CD4-positive, alpha-beta T cell treated with Interleukin-6 for 4 hours (primary cell): ENCODE measurements around the gene HNF4A.
A peak's percentile ranks its signal among the peaks of the same experiment; 100 is the strongest.
"Not testable (repeated sequence)": the region's sequence is repeated elsewhere in the genome, so short reads cannot be mapped to it uniquely, and the experiment has no call there.

Source experiments
- DNase-seq: peaks from one replicate; pipeline ENCODE4 v3.0.0-alpha.2; 2020; ENCODE audit warnings: mixed read lengths

HNF4A gene

DNA sequence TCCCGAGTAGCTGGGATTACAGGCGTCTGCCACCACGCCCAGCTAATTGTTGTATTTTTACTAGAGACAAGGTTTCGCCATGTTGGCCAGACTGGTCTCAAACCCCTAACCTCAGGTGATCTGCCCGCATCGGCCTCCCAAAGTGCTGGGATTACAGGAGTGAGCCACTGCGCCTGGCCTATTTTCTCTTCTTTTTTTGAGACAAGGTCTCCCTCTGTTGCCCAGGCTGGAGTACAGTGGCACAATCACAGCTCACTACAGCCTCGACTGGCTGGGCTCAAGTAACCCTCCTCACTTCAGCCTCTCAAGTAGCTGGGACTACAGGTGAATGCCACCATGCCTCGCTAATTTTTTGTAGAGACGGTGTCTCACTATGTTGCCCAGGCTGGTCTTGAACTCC lies 9.6 kb upstream of the HNF4A start:
- not testable (repeated sequence) for DNase-seq

DNA sequence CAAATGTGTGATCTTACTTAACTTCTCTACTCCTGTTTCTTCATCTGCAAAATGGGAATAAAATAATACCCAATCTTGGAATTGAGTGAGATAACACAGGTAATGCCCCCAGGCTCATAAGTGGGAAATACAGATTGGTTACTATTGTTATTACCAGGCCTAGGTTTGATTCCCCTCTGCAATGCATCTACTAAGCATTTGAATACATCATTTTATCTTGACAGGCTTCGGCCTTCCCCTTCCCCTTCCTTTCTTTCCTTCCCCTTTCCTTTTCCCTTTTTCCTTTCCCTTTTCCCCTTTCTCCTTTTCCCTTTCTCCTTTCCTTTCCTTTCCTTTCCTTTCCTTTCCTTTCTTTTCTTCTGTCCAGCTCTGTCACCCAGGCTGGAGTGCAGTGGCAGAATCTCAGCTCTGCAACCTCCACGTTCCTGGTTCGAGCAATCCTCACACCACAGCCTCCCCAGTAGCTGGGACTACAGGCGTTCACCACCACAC lies 7.3 kb upstream of the HNF4A start:
- DNase-seq = no peak

DNA sequence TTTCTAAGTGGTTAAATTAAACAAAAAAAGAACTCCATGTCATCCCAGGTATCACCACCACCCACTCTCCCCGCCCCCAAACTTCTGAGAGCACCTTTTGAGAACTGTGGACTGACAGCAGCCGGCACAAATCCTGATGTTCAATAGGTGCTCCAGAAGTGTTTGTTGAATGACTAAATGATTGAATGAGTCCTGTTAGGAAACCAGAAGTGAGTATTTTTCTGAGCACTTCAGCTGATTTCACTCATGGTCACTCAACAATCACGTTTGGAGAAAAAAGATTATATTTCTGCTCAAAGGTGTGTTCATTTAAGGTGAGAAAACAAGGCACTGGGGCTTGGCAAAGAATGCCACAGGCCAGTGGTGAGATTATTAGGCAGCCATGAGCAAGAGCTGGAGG lies 6.2 kb upstream of the HNF4A start:
- DNase-seq = no peak

DNA sequence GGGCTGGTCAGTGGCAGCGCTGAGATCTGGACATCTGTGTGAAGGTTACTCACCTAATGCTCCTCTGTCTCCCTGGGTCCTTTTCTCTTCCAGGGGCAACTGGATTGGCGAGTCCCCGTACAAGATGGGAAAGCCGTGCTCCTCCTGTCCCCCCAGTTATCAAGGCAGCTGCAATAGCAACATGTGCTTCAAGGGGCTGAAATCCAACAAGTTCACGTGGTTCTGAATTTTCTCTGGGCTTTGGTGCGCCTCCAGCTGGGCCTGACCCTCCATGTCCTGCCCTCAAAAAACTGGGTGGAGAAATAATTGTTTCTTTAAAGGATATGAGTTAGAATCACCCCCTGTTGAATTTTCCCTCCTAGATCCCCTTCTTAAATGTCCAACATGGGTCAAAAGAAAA lies 4.9 kb upstream of the HNF4A start:
- DNase-seq = no peak

DNA sequence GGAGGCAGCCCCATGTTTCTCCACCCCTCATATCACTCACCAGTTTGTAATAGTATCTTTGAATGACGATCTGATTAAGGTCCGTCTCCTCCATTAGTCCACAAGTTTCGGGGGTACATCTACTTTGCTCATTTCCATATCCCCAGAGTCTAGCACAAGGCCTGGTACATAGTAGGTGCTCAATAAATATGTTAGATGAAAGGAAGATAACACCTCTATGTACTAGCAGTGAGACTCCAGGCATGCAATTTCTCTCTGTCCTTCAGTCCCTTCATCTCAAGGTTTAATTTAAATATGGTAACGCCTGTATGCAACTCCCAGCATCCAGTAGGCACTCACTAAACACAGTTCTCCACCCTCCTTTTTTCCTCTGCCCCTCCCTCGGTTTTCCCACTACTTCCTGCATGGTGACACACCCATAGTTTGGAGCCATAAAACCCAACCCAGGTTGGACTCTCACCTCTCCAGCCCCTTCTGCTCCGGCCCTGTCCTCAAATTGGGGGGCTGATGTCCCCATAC lies 461 bp upstream of the HNF4A start:
- no peak for DNase-seq

DNA sequence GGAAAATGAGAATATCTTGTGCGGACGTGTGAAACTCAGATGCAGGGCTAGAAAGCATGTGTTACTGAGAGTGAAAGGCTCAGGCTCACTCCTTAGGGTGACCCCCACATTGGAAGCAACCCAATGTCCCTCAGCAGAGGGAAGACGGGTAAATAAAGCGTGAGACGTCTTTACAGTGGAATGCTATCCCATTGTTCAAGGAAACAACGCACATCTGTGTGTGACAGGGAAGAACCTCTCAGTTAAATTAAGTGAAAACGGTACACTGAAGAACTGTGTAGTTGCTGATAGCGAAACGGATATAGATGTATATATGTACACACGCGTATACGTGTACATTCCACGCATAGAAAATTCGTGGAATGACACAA lies 839 bp downstream of the HNF4A start:
- DNase-seq = no peak

DNA sequence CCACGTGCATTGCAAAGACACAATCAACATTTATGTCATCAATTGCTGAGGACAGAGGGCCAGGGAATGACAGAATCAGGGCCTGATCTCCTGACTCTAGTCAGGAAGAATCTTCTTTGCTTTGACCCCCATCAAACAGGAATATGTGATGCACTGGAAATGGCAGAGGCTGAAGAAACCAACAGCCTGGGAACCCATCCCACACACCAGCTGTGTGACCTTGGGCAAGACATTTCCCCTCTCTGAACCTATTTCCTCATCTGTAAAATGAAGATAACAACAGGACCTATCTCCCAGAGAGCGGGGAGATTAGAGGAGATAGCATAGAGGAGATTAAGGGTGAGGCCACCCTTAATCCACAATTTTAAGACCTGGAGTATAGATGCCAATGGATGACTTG lies 1.5 kb downstream of the HNF4A start:
- no peak for DNase-seq

DNA sequence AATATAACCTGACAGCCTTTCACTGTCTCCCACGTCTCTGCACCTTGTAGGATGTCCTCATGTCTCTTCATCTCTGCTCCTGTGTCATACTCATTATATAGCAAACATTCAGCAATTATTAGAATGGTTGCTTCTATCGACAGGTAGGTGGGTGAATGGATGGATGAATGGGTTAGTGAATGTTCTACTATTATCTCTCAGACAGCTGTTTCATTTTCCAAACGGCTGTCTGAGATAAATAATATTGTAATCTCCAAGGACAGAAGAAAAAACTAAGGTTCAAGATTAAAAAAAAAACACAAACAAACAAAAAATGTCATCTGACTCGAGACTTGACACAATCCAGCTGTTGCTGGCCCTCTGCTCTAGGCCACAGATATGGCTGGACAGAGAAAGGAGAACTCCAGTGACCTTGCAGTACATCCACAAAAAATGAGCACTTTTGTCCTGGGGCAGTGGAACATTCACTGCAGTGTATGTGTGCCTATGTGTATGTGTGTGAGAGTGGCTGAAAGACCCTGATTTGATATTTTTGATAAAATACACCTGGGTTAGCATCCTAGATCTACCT lies 2.1 kb downstream of the HNF4A start:
- DNase-seq = no peak

DNA sequence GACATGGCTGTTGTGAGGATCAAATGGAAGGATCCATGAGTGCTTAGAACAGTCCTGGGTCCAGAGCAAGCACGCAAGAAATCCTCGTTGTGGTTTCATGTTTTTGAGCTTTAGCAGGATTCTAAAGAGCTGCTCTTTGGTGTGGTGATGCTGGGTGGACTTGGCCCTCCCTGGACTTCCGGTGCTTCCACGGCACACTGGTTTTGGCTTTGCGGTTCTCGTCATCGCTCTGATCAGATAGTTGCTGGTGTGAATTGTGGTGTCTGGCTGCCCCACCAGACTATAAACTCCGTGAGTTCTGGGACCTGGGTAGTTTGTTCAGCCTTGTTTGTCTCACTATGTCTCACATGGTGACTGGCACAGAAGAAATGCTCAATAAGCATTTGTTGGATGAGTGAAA lies 3.3 kb downstream of the HNF4A start:
- DNase-seq = no peak

DNA sequence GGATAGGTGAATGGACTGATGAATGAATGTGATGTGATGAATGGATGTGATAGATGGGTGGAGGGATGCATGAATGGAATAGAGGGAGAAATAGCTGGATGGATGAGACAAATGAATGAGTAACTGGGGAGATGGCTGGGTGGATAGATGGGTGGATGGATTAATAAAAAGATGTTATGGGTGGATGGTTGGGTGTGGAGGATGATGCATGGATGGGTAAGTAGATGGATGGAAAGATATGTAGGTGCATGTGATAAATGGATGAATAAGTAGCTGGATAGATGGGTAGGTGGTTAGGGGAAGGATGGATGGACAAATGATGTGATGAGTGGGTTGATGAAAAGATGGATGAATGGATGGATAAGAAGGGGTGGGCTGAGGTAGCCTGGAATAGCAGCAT lies 4.7 kb downstream of the HNF4A start:
- no peak for DNase-seq

DNA sequence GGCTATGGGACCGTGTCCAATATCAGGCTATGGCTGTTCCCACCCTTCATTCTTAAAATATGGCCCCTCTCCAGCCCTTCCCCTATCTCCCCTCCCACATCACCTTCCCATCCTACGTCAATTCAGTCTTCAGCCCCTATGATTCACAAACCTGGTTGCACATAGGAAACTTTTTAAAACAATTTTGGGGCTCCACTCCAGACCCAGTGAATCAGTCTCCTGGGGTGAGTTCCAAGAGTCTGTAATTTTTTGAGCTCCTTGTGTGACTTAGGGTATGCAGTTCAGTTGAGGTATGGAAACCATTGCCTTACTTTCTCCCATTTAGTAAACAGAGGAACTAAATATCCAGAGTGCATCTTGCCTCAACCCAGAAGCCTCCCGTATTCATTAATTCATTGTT lies 5.5 kb downstream of the HNF4A start:
- no peak for DNase-seq

DNA sequence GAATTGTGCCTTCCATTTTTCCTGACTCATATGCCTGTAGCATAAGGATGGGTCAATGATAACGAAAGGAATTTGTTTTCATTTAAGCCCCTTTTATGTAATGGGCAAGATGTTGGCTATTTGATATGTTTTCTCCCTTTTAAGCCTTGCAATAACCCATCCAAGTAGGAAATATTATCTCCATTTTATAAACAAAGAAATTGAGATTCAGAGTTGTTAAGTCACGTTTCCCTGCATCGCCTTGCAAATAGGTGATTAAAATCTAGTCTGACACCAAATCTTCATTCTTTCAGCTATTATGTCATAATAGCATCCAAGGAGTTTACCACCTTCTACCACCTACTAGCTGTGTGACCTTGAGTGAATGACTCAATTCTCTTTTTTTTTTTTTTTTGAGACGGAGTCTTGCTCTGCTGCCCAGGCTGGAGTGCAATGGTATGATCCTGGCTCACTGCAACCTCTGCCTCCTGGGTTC lies 7.0 kb downstream of the HNF4A start:
- DNase-seq = no peak

DNA sequence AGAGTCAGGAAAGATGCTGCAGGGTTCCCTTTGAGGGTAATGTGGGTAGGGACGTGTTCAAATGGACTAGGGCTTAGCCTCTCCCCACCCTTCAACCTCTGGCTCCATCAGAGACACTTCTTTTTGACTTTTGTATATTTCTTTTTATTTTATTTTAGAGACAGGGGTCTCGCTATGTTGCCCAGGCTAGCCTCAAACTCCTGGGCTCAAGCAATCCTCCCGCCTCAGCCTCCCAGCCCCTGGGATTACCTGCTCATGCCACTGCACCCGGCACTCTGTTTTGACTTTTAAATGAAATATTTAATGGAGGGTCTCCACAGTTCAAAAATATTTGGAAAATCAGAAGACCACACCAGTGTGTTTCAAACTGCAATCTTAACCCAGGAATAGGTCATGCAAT lies 8.6 kb downstream of the HNF4A start:
- no peak for DNase-seq

DNA sequence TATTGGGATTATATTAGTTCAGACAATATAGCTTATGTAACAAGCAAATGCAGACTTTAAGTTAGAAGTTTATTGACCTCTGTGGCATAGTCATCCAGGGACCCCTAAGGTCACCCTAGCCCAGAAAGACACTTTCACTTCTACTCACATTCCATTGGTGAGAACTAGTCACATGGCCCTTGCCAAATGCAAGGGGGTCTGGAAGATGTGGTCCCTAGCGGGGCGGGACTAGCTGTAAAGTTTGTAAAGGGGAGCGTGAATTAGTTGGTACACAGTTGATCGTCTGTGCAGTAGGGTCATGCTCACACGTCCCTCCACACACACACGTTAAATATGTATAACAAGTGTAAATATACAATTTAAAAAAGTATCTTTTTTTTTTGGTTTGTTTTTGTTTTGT lies 9.3 kb downstream of the HNF4A start:
- no peak for DNase-seq

DNA sequence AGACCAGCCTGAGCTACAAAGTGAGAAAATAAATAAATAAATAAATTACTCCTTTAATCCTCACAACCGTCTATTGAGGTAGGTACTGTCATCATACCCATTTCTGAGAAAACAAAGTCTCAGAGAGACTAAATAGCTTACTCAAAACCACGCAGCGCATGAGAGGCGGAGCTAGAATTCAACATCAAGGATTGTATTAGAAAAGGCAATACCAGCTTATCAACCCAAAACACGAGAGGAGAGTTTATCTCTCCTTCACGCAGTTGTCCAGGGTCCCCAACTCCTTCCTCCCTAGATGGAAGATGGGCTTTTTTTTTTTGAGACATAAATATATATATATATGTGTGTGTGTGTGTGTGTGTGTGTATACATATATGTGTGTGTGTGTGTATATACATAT lies 12.2 kb downstream of the HNF4A start:
- no peak for DNase-seq

DNA sequence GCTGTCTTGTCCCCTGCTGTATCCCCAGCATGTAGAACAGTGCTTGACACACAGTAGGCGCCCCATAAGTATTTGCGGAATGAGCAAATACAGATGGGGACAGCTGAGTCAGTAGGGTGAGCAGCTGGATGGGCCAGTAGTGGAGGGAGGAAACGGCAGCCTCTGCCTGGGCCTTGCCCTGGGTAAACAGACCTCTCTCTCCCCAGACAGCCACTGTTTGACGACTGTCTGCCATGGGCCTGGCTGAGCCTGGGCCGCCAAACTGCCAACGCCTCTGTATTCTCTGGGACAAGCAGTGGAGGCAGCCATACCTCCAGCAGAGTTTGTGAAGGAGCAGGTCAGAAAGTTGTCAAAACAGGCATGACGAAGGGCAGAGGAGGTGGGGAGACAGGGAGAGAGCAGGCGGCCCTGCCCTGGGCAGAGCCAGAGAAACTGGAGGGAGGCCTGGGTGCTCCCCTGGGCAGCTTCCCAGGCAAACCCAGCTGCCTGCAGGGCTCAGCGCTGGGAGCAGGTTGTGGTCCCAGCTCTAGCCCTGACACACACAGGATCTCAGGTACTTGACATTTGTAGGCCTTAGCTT lies 15.2 kb downstream of the HNF4A start:
- DNase-seq = no peak

DNA sequence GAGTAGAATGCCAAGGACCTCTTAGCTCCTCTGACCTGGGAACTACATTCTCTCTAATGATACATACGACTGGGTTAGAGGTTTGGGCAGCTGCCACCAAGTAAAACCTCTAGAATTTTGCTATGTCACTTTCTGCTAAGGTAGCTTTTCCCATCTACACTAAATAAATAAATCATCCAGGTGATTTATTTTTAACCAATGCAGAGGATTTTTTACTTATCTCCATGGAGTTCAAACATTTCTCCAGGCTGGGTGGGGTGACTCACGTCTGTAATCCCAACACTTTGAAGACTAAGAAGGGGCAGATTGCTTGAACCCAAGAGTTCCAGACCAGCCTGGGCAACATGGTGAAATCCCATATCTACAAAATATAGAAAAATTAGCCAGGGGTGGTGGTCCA lies 27.1 kb downstream of the HNF4A start:
- DNase-seq = no peak

DNA sequence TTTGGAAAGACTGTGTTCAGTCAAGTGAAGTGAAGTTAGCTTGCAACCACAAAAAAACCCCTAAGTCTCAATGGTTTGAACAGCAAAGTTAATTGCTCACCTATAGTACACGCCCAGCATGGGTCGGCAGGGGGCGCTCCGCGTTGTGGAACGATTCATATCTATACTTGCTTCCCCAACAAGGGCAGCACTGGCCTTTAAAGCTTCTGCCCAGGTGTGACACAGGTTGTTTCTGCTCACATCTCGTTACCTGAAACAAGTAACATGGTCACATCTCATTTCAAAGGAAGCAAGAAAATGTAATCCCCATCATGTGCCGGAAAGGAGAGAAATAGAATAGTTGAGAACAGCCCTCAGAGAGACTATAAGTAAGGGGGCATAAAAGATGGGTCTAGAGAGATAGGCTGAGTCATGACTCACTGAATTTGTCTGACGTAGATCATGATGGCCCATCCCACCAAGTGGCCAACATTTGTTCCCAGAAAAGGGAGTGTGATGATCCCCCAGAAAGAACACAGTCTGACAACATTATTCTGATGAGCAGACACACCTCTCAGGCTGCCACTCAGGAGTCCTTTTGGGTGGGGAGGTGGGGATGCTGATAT lies 29.0 kb downstream of the HNF4A start:
- peak; percentile 90 for DNase-seq

DNA sequence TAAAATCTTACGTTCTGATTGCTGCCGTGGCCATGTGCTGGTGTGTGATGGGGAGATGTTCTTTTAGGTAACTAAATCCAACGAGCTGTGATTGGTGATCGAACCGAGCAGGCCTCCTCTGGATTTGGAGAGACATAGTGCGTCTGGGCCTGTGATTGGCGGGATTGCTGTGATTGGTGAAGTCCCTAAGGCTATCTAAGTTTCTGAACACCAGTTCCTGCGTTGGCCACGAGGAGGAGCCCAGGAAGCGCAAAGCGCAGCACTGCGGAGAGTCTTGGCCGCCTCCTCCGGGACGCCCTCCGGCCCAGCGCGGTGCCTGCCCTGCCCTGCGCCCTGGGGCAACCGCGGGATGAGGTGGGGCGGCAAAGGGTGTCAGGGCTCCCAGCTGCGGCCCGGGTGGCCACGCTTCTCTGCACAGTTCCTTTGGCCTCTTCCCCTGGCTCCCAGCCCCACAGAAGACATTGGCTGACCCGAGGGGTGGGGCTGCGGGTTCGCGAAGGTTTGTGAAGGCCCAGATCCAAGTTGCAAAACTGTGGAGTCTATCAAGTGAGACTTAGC lies 33.0 kb downstream of the HNF4A start:
- peak; percentile 68 for DNase-seq

DNA sequence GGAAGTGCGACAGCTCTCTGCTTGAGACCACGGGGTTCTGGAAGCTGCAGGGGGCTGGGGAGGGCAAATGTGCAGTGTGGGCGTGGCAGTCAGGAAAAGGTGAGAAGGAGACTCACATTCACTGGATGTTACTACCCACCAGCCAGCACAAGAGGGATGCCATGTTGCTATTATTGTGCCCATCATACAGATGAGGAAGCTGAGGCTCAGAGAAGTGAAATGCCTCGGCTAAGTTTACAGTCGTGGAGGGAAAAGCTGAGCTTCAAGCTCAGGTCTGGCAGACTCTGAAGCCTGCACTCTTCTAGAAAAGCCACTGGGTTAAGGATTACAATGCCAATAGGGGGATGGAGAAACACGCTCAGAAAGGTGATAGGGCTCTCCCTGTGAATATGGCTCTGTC lies 34.4 kb downstream of the HNF4A start:
- DNase-seq = no peak

DNA sequence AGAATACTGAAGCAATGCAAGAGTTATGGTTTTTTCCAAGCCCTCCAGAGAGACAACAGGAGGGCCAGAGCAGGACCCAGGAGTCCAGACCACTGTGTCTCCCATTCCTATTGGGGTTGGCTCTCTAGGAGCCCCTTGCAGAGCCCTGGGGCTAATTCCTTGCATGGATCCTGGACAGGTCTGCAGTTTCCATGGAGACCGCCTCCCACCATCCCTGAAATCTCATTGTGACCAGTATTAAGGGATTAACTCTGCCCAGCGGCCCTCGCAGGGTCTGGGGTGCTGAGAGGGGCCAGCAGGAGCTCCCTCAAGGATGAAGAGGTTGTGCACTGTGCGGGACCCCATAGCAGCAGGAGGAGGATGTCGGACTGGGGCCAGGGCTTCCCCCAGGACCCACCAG lies 34.8 kb downstream of the HNF4A start:
- no peak for DNase-seq

DNA sequence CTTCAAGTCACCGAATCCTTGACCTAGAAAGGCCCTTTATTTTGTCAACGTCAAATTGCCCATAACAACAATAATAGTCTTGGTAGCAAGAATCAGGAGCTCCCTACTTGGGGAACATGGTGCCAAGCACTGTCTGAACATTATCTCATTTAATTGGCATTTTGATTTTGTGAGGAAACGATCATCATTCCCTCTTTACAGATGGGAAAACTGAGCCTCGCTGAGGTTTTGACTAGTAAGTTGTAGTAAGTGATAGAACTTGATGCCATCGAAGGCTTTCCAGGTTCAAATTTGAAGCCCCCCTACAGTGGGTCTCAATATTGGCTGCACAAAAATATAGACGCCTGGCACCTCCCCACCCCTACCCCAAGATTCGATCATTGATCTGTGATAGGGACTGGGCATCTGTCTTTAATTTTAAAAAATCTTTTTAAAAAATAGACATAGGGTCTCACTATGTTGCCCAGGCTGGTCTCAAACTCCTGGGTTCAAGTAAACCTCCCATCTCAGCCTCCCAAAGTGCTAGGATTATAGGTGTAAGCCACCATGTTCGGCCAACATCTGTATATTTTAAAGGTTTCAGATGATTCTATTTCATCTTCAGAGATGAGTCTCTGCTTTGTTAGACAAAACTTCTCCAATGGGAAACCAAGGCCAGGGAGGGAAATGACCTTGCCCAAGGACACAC lies 36.7 kb downstream of the HNF4A start:
- DNase-seq = no peak

DNA sequence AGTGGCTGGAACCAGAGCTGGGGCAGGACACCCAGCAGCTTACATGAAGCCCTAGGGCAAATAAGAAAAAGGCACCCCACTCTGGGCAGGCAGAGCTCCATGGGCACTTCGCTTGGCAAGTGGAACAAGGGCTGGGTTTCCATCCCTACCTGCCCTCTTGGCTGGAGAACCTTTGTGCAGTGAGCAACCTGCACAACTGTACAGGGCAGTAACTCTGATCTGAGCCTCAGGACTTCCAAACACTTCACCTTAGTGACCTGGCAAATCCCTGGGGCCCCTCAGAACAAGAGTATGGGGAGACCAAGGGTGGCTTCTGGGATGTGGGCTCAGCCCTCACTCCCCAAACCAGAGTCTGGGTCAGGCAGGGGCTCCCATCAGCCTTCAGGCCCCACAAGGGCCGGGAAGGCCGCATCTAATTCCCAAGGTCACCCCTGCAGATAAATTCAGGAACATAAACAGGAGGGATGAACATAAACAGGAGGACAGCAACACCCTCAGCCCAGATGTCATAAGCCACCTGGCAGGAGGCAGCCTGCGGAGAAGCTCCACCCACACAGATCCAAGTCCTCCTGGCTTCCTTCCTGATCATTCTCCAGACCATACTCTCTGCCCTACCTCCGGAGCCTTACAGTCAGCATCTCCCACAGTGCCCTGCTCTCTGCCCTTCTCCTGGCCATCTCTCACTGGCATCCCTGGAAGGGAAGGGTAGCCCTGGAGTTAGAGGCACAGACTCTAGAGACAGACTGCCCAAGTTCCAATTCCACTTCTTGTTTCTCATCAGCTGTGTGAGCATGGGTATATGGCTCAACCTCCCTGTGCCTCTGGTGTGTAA lies 37.5 kb downstream of the HNF4A start:
- no peak for DNase-seq
